NK-92 (cell line): Measurements from ENCODE around the gene MEG3.

Experiments
- DNase-seq: peaks from one replicate; lab custom pipeline; 2025; ENCODE audit not compliant: unreplicated experiment; lab: John Stamatoyannopoulos, UW

The MEG3 gene

DNA sequence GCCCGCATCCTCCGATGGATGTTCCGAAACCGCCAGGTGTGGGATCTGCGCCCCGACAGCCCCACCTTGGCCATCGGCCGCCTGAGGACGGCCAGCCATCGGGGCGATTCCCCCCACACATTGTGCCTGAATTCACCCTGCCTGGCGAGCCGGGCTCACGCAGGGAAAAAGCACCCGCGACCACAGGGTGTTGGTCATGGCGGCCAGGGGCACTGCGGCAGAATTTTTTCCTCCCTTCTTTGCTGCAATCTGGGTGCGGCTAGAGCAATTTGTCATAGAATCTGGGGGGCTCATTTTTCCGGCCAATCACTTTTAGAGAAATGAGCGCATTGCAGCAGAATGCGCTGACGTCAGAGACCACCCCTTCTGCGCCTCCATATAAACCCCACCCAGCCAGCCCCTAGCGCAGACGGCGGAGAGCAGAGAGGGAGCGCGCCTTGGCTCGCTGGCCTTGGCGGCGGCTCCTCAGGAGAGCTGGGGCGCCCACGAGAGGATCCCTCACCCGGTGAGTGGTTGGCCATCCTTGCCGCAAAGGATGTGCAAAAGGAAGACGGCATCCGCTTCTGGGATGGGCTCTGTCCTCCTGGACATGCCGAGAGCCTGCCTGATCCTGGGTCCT is at the start of gene MEG3:
TSS of gene MEG3 (plus strand) at position 406 of the 619 bp plus-strand sequence.
- no peak for DNase-seq

DNA sequence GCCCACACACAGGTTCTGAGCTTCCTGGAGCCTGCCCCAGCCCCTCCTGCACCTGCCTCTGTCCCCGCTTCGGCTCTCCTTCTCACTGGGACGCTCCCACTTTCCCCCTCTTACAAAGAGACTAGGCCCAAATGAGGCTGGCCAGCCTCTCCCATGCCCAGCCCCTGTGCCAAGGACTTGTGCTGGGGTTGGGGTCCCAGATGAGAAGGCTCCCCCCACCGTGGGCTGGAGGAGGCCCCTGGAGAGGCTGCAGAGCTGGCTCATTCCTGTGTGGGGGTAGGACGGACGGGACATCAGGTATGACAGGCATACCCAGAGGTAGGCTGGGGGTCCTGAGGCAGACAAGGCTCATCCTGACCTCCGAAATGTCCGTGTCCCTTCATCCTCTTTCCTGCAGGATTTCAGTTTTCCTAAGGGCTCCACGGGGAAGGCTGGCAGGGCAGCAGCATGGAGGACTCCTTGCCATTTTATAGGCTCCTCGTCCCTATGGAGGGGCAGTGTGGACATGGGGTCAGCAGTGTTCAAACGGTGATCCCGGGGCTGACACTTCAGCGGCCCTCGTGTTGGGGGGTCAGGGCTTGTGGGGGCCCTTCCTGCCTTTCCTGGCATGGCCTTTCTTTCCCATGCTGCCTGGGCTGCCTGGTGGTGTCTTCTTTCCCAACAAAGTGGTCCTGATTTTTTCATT is 49.1 kb upstream of the MEG3 start:
- DNase-seq = no peak

GRCh38 chr14:100777366-100777817 is 48.5 kb upstream of the MEG3 start:
- no peak for DNase-seq

GRCh38 chr14:100777818-100778525 is 47.9 kb upstream of the MEG3 start:
- DNase-seq = no peak

DNA sequence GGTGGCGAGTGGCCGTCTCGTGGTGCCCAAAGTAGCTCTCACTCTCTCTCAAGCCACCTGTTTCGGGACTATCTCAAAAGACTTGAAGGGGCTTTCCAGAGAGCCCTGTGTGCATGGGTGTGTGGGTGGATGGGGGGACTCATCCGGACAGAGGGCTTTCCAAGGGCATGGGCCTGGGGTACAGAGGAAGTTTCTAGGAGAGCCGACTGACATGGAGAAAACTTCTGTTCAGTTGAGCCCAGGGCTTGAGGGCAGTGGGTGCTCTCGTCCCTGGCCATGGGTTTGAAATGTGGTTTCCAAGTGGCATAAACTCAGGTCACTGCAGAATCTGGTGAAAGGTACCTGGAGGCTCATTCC is 47.4 kb upstream of the MEG3 start:
- DNase-seq = no peak

DNA sequence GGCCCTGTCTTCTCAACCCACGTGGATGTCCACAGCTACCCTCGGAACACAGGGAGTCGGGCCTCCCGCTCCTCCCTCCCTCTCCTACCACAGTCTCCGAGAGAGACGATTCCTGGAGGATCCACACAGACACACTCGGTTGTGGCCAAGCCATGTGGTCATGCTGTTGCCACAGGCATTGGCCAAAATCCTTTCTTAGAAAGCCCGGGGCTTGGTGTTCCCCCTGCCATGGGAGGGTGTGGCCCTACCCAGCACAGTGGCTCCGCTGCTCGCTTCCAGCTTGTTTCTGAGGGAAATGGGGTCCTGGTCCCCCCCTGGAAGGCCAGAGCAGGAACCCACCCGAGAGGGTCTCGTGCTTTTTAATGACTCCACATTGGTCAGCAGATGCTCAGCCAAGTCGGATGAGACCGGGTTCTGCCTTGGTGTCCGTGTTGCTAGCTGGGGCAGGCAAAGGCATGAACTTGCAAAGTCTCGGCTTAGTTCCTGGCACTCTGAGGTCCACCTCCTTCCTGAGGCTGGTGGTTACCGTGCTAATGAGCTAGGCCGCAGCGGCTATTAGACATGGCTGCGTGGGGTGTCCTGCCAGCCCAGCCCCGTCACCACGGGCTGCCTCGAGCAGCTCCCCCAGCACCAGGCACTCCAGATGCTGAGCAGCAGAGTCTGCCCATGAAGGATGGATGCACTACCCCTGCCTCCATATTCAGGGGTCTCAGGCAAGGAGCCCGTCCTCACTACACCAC is 46.8 kb upstream of the MEG3 start:
- DNase-seq = no peak

GRCh38 chr14:100779691-100780080 is 46.2 kb upstream of the MEG3 start:
- no peak for DNase-seq

DNA sequence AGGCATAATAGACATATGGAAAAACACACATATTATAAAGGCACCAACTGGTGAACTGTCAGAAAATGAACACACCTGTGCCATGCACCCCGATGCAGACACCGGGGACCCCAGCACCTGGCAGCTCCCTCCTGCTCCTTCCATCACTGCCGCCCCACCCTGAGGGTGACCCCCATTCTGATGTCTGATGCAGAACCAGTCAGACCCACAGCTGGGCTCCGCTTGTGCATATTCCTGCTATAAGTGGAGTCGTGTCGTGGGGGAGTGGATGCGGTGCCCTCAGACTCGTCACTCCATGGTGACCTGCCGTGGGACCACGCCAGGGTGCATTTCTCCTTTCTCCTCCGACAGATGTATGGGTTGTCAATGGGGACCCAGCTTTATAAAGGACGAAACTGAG is 45.7 kb upstream of the MEG3 start:
- DNase-seq = no peak

- DNase-seq = no peak
These were observed 45.1 kb upstream of the MEG3 start for GRCh38 chr14:100780646-100781355.

DNA sequence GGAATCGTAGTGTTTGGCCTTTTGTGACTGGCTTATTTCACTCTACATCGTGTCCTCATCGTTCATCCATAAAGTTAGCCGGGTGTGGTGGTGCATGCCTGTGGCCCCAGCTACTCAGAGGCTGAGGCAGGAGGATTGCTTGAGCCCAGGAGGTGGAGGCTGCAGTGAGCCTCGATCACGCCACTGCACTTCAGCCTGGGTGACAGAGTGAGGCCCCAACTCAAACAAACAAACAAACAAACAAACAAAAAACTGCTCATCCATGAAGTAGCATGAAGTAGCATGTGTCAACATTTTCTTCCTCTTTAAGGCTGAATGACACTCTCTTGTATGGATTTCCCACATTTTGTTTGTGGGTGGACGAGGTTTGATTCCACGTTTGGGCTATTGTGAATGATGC is 44.0 kb upstream of the MEG3 start:
- DNase-seq = no peak

- no peak for DNase-seq
These were observed 43.2 kb upstream of the MEG3 start for GRCh38 chr14:100782516-100783320.

GRCh38 chr14:100783630-100784370 is 42.1 kb upstream of the MEG3 start:
- no peak for DNase-seq

GRCh38 chr14:100784523-100785337 is 41.2 kb upstream of the MEG3 start:
- DNase-seq = no peak

DNA sequence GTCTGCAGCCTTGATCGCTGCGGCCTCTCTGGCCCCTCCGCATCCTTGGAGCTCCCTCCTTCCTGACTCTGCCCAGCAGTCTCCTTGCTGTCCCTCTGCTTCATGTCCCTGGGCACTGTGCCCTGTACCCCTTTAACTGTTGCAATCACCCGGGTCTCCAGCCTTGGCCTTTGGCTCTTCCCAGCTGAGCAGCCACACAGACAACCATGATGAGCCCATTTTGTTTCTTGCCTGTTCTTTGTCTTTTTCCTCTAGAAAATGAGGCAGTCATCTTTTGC is 40.6 kb upstream of the MEG3 start:
- DNase-seq = no peak

DNA sequence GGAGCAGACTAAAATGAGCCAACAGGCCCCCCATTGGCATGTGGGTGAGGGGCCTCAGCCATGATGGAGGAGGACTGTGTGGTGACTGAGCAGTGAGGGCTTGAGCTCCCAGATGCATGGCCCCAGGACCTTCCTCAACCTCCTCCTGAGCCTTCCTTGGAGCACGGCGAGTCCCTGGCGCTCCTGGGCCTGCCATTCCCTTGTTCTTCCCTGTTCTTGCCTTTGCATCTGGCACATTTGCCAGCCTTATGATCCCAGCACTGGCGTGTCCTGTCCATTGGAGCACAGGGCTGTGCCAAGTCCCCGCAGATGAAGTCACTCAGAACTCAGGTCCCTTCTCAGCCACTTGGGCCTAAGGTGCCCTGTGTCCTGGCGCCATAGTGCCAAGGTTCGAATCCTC is 40.3 kb upstream of the MEG3 start:
- DNase-seq = no peak

DNA sequence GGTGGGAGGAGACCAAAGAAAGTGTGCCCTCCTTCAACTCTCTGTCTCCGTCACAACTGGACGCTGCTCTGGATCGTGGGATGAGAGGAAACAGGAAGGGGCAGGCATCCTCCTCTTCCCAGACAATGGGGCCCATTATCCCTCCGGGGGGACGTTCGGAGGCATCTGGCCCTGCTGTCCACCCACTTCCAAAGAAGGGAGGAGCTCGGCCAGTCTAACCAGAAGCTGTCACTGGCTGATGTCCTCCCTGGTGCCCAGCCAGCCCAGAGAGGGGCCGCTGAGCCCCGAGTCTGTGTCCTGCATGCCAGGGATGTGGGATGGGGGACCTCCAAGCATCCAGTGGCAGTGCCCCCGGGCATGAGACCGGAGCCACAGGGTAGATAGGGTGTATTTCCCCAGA is 39.8 kb upstream of the MEG3 start:
- no peak for DNase-seq

DNA sequence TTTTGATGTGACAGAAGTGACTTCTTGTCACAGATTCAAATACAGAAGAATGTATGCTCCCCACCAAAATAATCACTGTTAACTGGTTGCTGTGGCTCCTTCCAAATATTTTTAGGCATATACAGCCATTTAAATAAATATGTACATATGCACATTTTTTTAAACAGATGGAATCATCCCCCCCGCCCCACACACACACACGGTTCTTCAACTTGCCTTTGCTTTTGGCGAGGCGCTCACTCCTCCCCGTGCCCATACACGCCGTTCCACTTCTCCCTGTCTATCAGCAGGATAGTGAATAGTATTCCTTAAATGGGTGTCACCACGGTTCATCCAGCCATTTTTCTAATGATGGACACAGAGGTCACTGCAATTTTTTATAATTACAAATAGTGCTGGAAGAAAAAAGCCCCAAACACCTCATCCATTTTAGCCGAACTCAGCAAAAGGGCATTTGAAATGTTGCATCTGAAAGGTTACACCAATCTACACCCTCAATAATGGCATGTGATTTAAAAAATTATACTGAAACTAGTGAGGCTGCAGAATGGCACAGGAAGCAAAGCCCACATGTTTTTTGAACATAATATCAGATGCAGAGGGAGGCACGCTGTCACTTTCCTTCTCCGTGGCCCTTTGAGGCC is 39.2 kb upstream of the MEG3 start:
- DNase-seq = no peak

DNA sequence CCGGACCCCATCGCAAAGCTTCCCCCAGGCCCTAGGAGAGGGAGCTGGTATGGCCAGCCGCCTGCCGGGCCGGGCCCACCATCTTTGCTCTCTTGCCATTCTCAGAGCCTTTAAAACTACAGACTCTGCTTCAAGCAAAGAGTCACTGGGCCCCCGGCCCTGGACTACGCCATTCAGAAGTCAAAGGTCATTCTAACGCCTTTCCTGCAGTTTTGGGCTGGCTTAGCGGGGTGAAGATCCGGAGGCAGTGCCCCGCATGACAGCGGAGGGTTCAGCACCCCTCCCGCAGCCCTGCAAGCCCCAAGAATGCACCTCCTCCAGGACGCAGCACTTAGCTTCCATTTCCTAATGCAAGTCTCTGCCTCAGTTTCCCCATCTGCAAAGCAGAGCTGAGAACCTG is 38.3 kb upstream of the MEG3 start:
- no peak for DNase-seq
